Measurements from ENCODE around the gene MANSC1.

DNA sequence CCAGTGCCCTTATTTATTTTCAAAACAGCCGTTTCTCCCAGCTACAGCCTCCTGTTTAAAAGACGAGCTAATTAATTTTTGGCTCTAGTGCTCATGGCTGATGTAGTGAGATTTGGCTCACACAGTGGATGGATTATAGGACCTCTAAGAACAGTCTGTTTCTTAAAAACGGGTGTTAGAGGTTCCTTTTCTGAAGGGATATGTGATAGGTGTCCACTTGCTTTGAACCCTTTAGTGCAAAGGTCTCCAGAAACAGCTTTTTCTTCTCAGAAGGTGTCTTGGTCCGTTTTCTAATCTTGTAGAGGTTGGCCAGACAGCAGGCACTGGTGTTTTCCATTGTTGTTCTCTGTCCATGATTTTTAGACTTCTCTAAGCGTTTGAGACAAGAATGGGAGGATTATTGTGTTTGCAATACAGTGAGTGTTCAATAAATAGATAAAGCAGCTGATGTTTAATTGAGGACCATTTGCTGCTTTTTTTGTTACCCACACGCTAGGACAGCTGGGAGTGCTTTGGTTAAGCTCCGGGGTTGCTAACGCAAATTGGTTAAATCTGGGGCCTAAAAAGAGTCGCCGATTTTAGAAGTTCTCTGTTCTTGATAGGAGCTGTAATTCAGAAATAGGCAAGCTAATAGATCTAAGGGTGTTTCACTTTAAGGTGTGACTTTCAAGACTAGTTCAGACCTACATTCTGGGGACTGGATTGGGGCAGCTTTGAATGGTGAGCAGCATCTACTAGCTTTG is 7.8 kb upstream of the MANSC1 start:
- TF ChIP-seq, protein P1, sequence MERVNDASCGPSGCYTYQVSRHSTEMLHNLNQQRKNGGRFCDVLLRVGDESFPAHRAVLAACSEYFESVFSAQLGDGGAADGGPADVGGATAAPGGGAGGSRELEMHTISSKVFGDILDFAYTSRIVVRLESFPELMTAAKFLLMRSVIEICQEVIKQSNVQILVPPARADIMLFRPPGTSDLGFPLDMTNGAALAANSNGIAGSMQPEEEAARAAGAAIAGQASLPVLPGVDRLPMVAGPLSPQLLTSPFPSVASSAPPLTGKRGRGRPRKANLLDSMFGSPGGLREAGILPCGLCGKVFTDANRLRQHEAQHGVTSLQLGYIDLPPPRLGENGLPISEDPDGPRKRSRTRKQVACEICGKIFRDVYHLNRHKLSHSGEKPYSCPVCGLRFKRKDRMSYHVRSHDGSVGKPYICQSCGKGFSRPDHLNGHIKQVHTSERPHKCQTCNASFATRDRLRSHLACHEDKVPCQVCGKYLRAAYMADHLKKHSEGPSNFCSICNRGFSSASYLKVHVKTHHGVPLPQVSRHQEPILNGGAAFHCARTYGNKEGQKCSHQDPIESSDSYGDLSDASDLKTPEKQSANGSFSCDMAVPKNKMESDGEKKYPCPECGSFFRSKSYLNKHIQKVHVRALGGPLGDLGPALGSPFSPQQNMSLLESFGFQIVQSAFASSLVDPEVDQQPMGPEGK (CRISPR knock-in tag; IDR thresholded peaks at IDR 0.05; ENCODE audit: borderline replicate concordance): no peak
- TF ChIP-seq TCF4 (CRISPR knock-in tag; IDR thresholded peaks at IDR 0.05; ENCODE audit: borderline replicate concordance) (no peak), TOX (CRISPR knock-in tag; IDR thresholded peaks at IDR 0.05; ENCODE audit: borderline replicate concordance) (no peak), GLIS3 (CRISPR knock-in tag; IDR thresholded peaks at IDR 0.05) (no peak), ZFP30 (CRISPR knock-in tag; IDR thresholded peaks at IDR 0.05) (no peak), ZNF70 (CRISPR knock-in tag; IDR thresholded peaks at IDR 0.05) (no peak), RARB (CRISPR knock-in tag; IDR thresholded peaks at IDR 0.05) (no peak)
- TF ChIP-seq, protein P2, sequence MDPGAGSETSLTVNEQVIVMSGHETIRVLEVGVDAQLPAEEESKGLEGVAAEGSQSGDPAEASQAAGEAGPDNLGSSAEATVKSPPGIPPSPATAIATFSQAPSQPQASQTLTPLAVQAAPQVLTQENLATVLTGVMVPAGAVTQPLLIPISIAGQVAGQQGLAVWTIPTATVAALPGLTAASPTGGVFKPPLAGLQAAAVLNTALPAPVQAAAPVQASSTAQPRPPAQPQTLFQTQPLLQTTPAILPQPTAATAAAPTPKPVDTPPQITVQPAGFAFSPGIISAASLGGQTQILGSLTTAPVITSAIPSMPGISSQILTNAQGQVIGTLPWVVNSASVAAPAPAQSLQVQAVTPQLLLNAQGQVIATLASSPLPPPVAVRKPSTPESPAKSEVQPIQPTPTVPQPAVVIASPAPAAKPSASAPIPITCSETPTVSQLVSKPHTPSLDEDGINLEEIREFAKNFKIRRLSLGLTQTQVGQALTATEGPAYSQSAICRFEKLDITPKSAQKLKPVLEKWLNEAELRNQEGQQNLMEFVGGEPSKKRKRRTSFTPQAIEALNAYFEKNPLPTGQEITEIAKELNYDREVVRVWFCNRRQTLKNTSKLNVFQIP (CRISPR knock-in tag; IDR thresholded peaks at IDR 0.05; ENCODE audit: borderline replicate concordance, low read depth): no peak
- TF ChIP-seq, protein P3, sequence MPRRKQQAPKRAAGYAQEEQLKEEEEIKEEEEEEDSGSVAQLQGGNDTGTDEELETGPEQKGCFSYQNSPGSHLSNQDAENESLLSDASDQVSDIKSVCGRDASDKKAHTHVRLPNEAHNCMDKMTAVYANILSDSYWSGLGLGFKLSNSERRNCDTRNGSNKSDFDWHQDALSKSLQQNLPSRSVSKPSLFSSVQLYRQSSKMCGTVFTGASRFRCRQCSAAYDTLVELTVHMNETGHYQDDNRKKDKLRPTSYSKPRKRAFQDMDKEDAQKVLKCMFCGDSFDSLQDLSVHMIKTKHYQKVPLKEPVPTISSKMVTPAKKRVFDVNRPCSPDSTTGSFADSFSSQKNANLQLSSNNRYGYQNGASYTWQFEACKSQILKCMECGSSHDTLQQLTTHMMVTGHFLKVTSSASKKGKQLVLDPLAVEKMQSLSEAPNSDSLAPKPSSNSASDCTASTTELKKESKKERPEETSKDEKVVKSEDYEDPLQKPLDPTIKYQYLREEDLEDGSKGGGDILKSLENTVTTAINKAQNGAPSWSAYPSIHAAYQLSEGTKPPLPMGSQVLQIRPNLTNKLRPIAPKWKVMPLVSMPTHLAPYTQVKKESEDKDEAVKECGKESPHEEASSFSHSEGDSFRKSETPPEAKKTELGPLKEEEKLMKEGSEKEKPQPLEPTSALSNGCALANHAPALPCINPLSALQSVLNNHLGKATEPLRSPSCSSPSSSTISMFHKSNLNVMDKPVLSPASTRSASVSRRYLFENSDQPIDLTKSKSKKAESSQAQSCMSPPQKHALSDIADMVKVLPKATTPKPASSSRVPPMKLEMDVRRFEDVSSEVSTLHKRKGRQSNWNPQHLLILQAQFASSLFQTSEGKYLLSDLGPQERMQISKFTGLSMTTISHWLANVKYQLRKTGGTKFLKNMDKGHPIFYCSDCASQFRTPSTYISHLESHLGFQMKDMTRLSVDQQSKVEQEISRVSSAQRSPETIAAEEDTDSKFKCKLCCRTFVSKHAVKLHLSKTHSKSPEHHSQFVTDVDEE (CRISPR knock-in tag; IDR thresholded peaks at IDR 0.05): no peak
